Ishikawa (cell line): ENCODE measurements around the gene FABP7.

ENCODE experiments used
- CEBPB ChIP-seq: IDR thresholded peaks from 2 replicates; pipeline ENCODE4 v1.6.1; 2012
- CREB1 ChIP-seq: IDR thresholded peaks from 2 replicates; pipeline ENCODE4 v1.6.1; 2012; ENCODE audit warnings: low read depth
- EGR1 ChIP-seq: IDR thresholded peaks from 2 replicates; pipeline ENCODE4 v1.6.1; 2012
- EP300 ChIP-seq: IDR thresholded peaks from 2 replicates; pipeline ENCODE4 v1.6.1; 2012; ENCODE audit warnings: borderline replicate concordance
- FOXM1 ChIP-seq: IDR thresholded peaks from 2 replicates; pipeline ENCODE4 v1.6.1; 2012; ENCODE audit warnings: low read depth, borderline replicate concordance
- MAX ChIP-seq: IDR thresholded peaks from 2 replicates; pipeline ENCODE4 v1.6.1; 2012
- RAD21 ChIP-seq: IDR thresholded peaks from 2 replicates; pipeline ENCODE4 v1.6.1; 2012; ENCODE audit warnings: low read depth
- TAF1 ChIP-seq: IDR thresholded peaks from 2 replicates; pipeline ENCODE4 v1.6.1; 2012; ENCODE audit warnings: low read depth, mild to moderate bottlenecking
- TCF12 ChIP-seq: IDR thresholded peaks from 2 replicates; pipeline ENCODE4 v1.6.1; 2012; ENCODE audit warnings: low read depth
- TEAD4 ChIP-seq: IDR thresholded peaks from 2 replicates; pipeline ENCODE4 v1.6.1; 2012
- YY1 ChIP-seq: IDR thresholded peaks from 2 replicates; pipeline ENCODE4 v1.6.1; 2012; ENCODE audit warnings: low read depth
- ZBTB7A ChIP-seq: IDR thresholded peaks from 2 replicates; pipeline ENCODE4 v1.6.1; 2012; ENCODE audit warnings: low read depth
- TF ChIP-seq, protein P1 (sequence below): IDR thresholded peaks from 2 replicates; pipeline ENCODE4 v1.6.1; 2012; ENCODE audit warnings: low read depth, mild to moderate bottlenecking

GRCh38 chr6:122736163-122736562, 43.4 kb upstream of the FABP7 start:
- no peak for TF ChIP-seq RAD21
- no peak for TF ChIP-seq TAF1
- no peak for TF ChIP-seq FOXM1
- no peak for TF ChIP-seq CEBPB
- TF ChIP-seq MAX = no peak
- no peak for TF ChIP-seq EGR1
- TF ChIP-seq, protein P1, sequence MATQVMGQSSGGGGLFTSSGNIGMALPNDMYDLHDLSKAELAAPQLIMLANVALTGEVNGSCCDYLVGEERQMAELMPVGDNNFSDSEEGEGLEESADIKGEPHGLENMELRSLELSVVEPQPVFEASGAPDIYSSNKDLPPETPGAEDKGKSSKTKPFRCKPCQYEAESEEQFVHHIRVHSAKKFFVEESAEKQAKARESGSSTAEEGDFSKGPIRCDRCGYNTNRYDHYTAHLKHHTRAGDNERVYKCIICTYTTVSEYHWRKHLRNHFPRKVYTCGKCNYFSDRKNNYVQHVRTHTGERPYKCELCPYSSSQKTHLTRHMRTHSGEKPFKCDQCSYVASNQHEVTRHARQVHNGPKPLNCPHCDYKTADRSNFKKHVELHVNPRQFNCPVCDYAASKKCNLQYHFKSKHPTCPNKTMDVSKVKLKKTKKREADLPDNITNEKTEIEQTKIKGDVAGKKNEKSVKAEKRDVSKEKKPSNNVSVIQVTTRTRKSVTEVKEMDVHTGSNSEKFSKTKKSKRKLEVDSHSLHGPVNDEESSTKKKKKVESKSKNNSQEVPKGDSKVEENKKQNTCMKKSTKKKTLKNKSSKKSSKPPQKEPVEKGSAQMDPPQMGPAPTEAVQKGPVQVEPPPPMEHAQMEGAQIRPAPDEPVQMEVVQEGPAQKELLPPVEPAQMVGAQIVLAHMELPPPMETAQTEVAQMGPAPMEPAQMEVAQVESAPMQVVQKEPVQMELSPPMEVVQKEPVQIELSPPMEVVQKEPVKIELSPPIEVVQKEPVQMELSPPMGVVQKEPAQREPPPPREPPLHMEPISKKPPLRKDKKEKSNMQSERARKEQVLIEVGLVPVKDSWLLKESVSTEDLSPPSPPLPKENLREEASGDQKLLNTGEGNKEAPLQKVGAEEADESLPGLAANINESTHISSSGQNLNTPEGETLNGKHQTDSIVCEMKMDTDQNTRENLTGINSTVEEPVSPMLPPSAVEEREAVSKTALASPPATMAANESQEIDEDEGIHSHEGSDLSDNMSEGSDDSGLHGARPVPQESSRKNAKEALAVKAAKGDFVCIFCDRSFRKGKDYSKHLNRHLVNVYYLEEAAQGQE = no peak
- TF ChIP-seq YY1 = no peak
- TF ChIP-seq EP300 = no peak
- TF ChIP-seq ZBTB7A = no peak
- TF ChIP-seq TEAD4 = no peak
- no peak for TF ChIP-seq TCF12
- TF ChIP-seq CREB1 = no peak
